ENCODE data around the gene CENPT. TPM values are rescaled to one million over a fixed set of nuclear protein-coding genes. Genes with fewer than 3 reads are reported as not detected.
"Not testable (repeated sequence)": the region's sequence is repeated elsewhere in the genome, so short reads cannot be mapped to it uniquely, and the experiment has no call there.

CENPT gene
- total RNA-seq, 1 experiment from 2014 or later = 60.9 TPM

DNA sequence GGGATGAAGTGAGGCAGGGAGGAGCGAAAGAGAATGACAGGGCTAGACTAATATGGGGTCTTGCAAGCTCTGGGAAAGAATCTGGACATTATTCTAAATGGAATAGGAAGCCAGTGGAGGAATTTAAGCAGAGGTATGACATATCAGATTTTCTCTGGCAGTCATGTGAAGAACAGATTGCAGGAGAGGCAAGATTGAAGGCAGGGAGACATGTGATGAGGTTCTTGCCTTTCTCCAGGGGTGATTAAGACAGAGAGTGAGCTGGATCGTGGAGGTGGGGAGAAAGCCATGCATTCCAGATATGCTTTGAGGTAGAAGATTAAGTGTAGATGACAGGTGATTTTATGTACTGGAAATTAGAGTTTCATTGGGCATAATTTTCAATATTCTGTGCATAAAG is 9.7 kb downstream of the CENPT start:
- Histone ChIP-seq H3K9ac (ENCODE audit: extremely low read depth, insufficient read length, low read length) (no peak overlapping the region), H3K9me3 (ENCODE audit: control insufficient read depth, low read depth, low read length) (no peaks in the 10 kb centered on the region), H4K91ac (ENCODE audit: insufficient read length, low read depth, low read length) (no peak overlapping the region), H4K8ac (replicated peaks; ENCODE audit: insufficient read length, low read depth, low read length) (no peak overlapping the region), H3K4me2 (ENCODE audit: insufficient read depth, insufficient read length, low read length) (no peak overlapping the region), H3K14ac (ENCODE audit: insufficient read depth, low read length) (no peak overlapping the region), H3K4me1 (ENCODE audit: insufficient read depth, low read length) (no peaks in the 10 kb centered on the region; the same call in 1 of the 2 replicates), H3K79me2 (ENCODE audit: insufficient read depth, low read length) (no peaks in the 10 kb centered on the region), H3K23me2 (ENCODE audit: insufficient read length, low read depth, low read length, poor library complexity, severe bottlenecking) (peaks cover 5% of the 10 kb centered on the region), H3K18ac (ENCODE audit: insufficient read length, low read depth, low read length) (no peak overlapping the region), H2BK5ac (ENCODE audit: insufficient read length, low read length) (no peak overlapping the region), H3K56ac (ENCODE audit: insufficient read length, low read depth, low read length) (no peak overlapping the region), H3T11ph (ENCODE audit: low read length) (no peak overlapping the region), H3K27ac (ENCODE audit: insufficient read length, low read depth, low read length) (no peak overlapping the region), H3K27me3 (ENCODE audit: insufficient read depth, low read length) (no peaks in the 10 kb centered on the region), H2BK20ac (ENCODE audit: low read depth, low read length, poor library complexity, severe bottlenecking) (no peak overlapping the region), H3K79me1 (ENCODE audit: insufficient read depth, low read depth, low read length, poor library complexity, severe bottlenecking) (no peaks in the 10 kb centered on the region), H2BK12ac (ENCODE audit: insufficient read length, low read depth, low read length) (no peak overlapping the region), H2BK120ac (ENCODE audit: low read depth, low read length, poor library complexity, severe bottlenecking) (no peak overlapping the region), H3K4ac (ENCODE audit: low read depth, low read length) (no peak overlapping the region), H4K20me1 (ENCODE audit: control insufficient read depth, insufficient read depth, insufficient read length) (no peaks in the 10 kb centered on the region), H3K23ac (ENCODE audit: insufficient read length, low read depth, low read length) (no peak overlapping the region), H2AK5ac (ENCODE audit: insufficient read length, low read length) (no peak overlapping the region), H2BK15ac (ENCODE audit: low read depth, low read length) (no peak overlapping the region), H4K5ac (ENCODE audit: insufficient read length, low read depth, low read length) (no peak overlapping the region), H2AFZ (ENCODE audit: low read length) (no peak overlapping the region)
- peaks cover 3% of the 10 kb centered on the region for H3K27me3 Mint-ChIP-seq (ENCODE audit: low read depth)
- H3K27ac Mint-ChIP-seq = peak overlapping the region in 1 of 3 experiments; percentile 6; a peak in 1 of 7 replicates
- no peaks in the 10 kb centered on the region; a peak in 1 of 7 replicates for H3K36me3 Mint-ChIP-seq (ENCODE audit: insufficient read depth in 1 of 3, low read depth in 3 of 3)
- H3K4me3 Mint-ChIP-seq = no peak overlapping the region
- TF ChIP-seq, protein P1, sequence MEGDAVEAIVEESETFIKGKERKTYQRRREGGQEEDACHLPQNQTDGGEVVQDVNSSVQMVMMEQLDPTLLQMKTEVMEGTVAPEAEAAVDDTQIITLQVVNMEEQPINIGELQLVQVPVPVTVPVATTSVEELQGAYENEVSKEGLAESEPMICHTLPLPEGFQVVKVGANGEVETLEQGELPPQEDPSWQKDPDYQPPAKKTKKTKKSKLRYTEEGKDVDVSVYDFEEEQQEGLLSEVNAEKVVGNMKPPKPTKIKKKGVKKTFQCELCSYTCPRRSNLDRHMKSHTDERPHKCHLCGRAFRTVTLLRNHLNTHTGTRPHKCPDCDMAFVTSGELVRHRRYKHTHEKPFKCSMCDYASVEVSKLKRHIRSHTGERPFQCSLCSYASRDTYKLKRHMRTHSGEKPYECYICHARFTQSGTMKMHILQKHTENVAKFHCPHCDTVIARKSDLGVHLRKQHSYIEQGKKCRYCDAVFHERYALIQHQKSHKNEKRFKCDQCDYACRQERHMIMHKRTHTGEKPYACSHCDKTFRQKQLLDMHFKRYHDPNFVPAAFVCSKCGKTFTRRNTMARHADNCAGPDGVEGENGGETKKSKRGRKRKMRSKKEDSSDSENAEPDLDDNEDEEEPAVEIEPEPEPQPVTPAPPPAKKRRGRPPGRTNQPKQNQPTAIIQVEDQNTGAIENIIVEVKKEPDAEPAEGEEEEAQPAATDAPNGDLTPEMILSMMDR (conservative IDR thresholded peaks at IDR 0.05) = no peak
- WGBS (ENCODE audit: extremely low coverage, insufficient read length, low lambda C conversion rate) = no CpG with 5 or more reads among the region's 2 CpGs
- H3K4me1 Mint-ChIP-seq = peaks cover 10 to 16% of the 10 kb centered on the region in 2 experiments
- H3K9me3 Mint-ChIP-seq = no peaks in the 10 kb centered on the region
- no peak for DNase-seq

GRCh38 chr16:67837190-67837589 is 10.3 kb downstream of the CENPT start:
- not testable (repeated sequence) for H2AFZ ChIP-seq (ENCODE audit: low read length); H3K79me1 ChIP-seq (ENCODE audit: insufficient read depth, low read depth, low read length, poor library complexity, severe bottlenecking); H3K9ac ChIP-seq (ENCODE audit: extremely low read depth, insufficient read length, low read length); H3K4me1 ChIP-seq (ENCODE audit: insufficient read depth, low read length); H4K91ac ChIP-seq (ENCODE audit: insufficient read length, low read depth, low read length); DNase-seq; H3K36me3 Mint-ChIP-seq (ENCODE audit: insufficient read depth in 1 of 3, low read depth in 3 of 3); H2BK12ac ChIP-seq (ENCODE audit: insufficient read length, low read depth, low read length); H3K23me2 ChIP-seq (ENCODE audit: insufficient read length, low read depth, low read length, poor library complexity, severe bottlenecking); H2AK5ac ChIP-seq (ENCODE audit: insufficient read length, low read length); H3K9me3 Mint-ChIP-seq; H3K27ac ChIP-seq (ENCODE audit: insufficient read length, low read depth, low read length); H3K27ac Mint-ChIP-seq; H2BK5ac ChIP-seq (ENCODE audit: insufficient read length, low read length); H4K20me1 ChIP-seq (ENCODE audit: control insufficient read depth, insufficient read depth, insufficient read length); H3K4me3 Mint-ChIP-seq; H4K8ac ChIP-seq (replicated peaks; ENCODE audit: insufficient read length, low read depth, low read length); H3K56ac ChIP-seq (ENCODE audit: insufficient read length, low read depth, low read length); H3K18ac ChIP-seq (ENCODE audit: insufficient read length, low read depth, low read length); H2BK15ac ChIP-seq (ENCODE audit: low read depth, low read length); H3K79me2 ChIP-seq (ENCODE audit: insufficient read depth, low read length); H4K5ac ChIP-seq (ENCODE audit: insufficient read length, low read depth, low read length); H2BK120ac ChIP-seq (ENCODE audit: low read depth, low read length, poor library complexity, severe bottlenecking); H3K4ac ChIP-seq (ENCODE audit: low read depth, low read length); H3K9me3 ChIP-seq (ENCODE audit: control insufficient read depth, low read depth, low read length); H3K14ac ChIP-seq (ENCODE audit: insufficient read depth, low read length); H3K27me3 Mint-ChIP-seq (ENCODE audit: low read depth); H3T11ph ChIP-seq (ENCODE audit: low read length); H3K4me2 ChIP-seq (ENCODE audit: insufficient read depth, insufficient read length, low read length); H2BK20ac ChIP-seq (ENCODE audit: low read depth, low read length, poor library complexity, severe bottlenecking); H3K23ac ChIP-seq (ENCODE audit: insufficient read length, low read depth, low read length); H3K27me3 ChIP-seq (ENCODE audit: insufficient read depth, low read length)
- WGBS (ENCODE audit: extremely low coverage, insufficient read length, low lambda C conversion rate) = no CpG with 5 or more reads among the region's 10 CpGs
- peaks cover 14 to 20% of the 10 kb centered on the region in 2 experiments for H3K4me1 Mint-ChIP-seq
